HG03196 (cell line): ENCODE measurements around the gene RNF32.
"Not testable (repeated sequence)": the region's sequence is repeated elsewhere in the genome, so short reads cannot be mapped to it uniquely, and the experiment has no call there.

Source experiments
- ATAC-seq: cut with Tn5 transposase; IDR thresholded peaks from one replicate; pipeline ENCODE4 v1.9.1; 2021; ENCODE audit not compliant: unreplicated experiment

Gene RNF32

GRCh38 chr7:156669035-156669828 lies 28.7 kb downstream of the RNF32 start:
- ATAC-seq: no peak

GRCh38 chr7:156673454-156673853 lies 32.9 kb downstream of the RNF32 start:
- no peak for ATAC-seq

GRCh38 chr7:156673902-156674301 lies 33.3 kb downstream of the RNF32 start:
- no peak for ATAC-seq

GRCh38 chr7:156675721-156676120 lies 35.1 kb downstream of the RNF32 start:
- no peak for ATAC-seq

- ATAC-seq: no peak
These were observed 35.7 kb downstream of the RNF32 start for GRCh38 chr7:156676263-156676662.

GRCh38 chr7:156677374-156678054 lies 36.9 kb downstream of the RNF32 start:
- ATAC-seq: no peak

- ATAC-seq: no peak
These were observed 39.7 kb downstream of the RNF32 start for GRCh38 chr7:156680281-156680680.

GRCh38 chr7:156682928-156683327 lies 42.4 kb downstream of the RNF32 start:
- ATAC-seq: no peak

GRCh38 chr7:156684251-156684650 lies 43.7 kb downstream of the RNF32 start:
- no peak for ATAC-seq

- no peak for ATAC-seq
These were observed 44.1 kb downstream of the RNF32 start for GRCh38 chr7:156684661-156685060.

- ATAC-seq: no peak
These were observed 51.2 kb downstream of the RNF32 start for GRCh38 chr7:156691764-156692163.

- ATAC-seq: no peak
These were observed 52.3 kb downstream of the RNF32 start for GRCh38 chr7:156692849-156693248.

GRCh38 chr7:156693627-156694026 lies 53.1 kb downstream of the RNF32 start:
- ATAC-seq: no peak

GRCh38 chr7:156697283-156697682 lies 56.7 kb downstream of the RNF32 start:
- not testable (repeated sequence) for ATAC-seq

GRCh38 chr7:156698512-156698911 lies 57.9 kb downstream of the RNF32 start:
- not testable (repeated sequence) for ATAC-seq

GRCh38 chr7:156701787-156702186 lies 61.2 kb downstream of the RNF32 start:
- ATAC-seq: not testable (repeated sequence)

- ATAC-seq: no peak
These were observed 61.8 kb downstream of the RNF32 start for GRCh38 chr7:156702399-156702798.

- no peak for ATAC-seq
These were observed 62.6 kb downstream of the RNF32 start for GRCh38 chr7:156703209-156703608.

- no peak for ATAC-seq
These were observed 63.4 kb downstream of the RNF32 start for GRCh38 chr7:156703773-156704482.

GRCh38 chr7:156722043-156722826 lies 81.7 kb downstream of the RNF32 start:
- no peak for ATAC-seq

- ATAC-seq: no peak
These were observed 84.5 kb downstream of the RNF32 start for GRCh38 chr7:156725073-156725472.
